KOPT-K1 (cell line): ENCODE results near the gene ALKBH2.
"Not testable (repeated sequence)": the region's sequence is repeated elsewhere in the genome, so short reads cannot be mapped to it uniquely, and the experiment has no call there.

ENCODE experiments used
- H3K27ac ChIP-seq: fragments of 200-600 bp; sonication (generic); 2 replicates; pipeline ENCODE4 v1.5.1; 2016; ENCODE audit warnings: antibody characterized with exemption, mild to moderate bottlenecking, low read depth, low read length; ENCODE audit not compliant: poor library complexity, severe bottlenecking
- H3K36me3 ChIP-seq: fragments of 200-600 bp; sonication (generic); 2 replicates; pipeline ENCODE4 v1.5.1; 2017; ENCODE audit warnings: antibody characterized with exemption, mild to moderate bottlenecking, low read length, moderate library complexity; ENCODE audit not compliant: insufficient read depth
- H3K9me3 ChIP-seq: fragments of 200-600 bp; sonication (generic); 2 replicates; pipeline ENCODE4 v1.5.1; 2017; ENCODE audit warnings: antibody characterized with exemption, low read length, mild to moderate bottlenecking; ENCODE audit not compliant: insufficient read depth, poor library complexity, severe bottlenecking

ALKBH2 gene

DNA sequence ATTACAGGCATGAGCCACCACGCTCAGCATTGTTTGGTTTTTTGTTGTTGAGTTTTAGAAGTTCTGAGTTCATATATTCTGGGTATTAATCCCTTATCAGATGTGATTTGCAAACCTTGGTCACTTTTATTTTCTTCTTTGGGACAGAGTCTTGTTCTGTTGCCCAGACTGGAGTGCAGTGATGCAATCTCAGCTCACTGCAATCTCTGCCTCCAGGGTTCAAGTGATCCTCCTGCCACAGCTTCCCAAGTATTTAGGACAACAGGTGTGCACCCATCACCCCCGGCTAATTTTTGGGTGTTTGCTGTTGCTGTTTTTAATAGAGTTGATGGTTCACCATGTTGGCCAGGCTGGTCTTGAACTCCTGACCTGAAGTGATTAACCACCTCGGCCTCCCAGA, 29.1 kb downstream of the ALKBH2 start:
- Histone ChIP-seq H3K36me3 (peaks cover 34% of the 10 kb centered on the region), H3K9me3 (peaks cover 6% of the 10 kb centered on the region), H3K27ac (no peak overlapping the region)

- Histone ChIP-seq H3K9me3 (peaks cover 6% of the 10 kb centered on the region), H3K36me3 (peaks cover 31% of the 10 kb centered on the region), H3K27ac (no peak overlapping the region)
These were observed 34.5 kb downstream of the ALKBH2 start for GRCh38 chr12:109058773-109059172.

- Histone ChIP-seq H3K36me3 (peaks cover 23% of the 10 kb centered on the region), H3K27ac (no peak overlapping the region)
These were observed 35.9 kb downstream of the ALKBH2 start for GRCh38 chr12:109057376-109057775.

GRCh38 chr12:109056891-109057290, 36.4 kb downstream of the ALKBH2 start:
- no peak overlapping the region for H3K27ac ChIP-seq
- no peaks in the 10 kb centered on the region for H3K9me3 ChIP-seq
- peaks cover 23% of the 10 kb centered on the region for H3K36me3 ChIP-seq

More at GRCh38 chr12:109057376-109057775, 35.9 kb downstream of the ALKBH2 start:
- H3K9me3 ChIP-seq = no peaks in the 10 kb centered on the region

- H3K36me3 ChIP-seq = peaks cover 18% of the 10 kb centered on the region
- no peaks in the 10 kb centered on the region for H3K9me3 ChIP-seq
- H3K27ac ChIP-seq = no peak overlapping the region
These were observed 38.8 kb downstream of the ALKBH2 start for GRCh38 chr12:109054520-109054919.

GRCh38 chr12:109054124-109054513, 39.2 kb downstream of the ALKBH2 start:
- peak overlapping the region; percentile 71 for H3K27ac ChIP-seq
- H3K9me3 ChIP-seq = not testable (repeated sequence)
- peaks cover 17% of the 10 kb centered on the region for H3K36me3 ChIP-seq

DNA sequence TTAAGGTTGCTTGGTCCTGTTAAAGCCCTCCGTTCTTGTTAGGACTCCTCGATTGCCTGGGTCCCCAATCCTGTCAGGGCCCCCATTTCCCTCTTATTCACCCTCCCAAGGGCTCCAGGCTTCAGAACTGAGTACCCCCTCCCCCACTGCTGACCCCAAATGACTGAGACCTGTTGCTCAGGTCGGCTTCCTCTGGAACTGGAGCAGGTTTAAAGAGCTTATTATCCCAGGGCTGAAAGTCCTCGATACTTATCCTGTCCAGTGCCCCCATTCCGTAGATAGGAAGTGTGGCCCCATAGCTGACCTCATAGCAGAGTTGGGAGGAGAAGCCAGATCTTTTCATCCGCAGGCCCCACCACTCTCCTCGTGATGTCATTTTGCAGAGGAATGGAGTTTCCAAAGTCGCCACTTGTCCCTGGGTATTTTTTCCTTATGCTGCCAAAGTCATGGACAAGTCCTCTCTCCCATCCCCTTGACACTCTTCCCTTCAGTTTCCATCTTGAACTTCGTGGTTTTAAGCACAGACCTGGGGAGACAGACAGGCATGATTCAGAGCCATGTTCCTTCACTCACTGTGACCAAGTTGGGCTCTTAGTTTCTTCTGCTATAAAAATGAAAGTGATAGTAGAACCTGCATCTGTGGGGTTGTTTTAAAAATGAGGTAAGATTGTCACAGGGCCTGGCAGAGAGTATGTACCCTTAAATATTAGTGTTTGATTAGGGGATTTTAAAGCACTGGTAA, 39.7 kb downstream of the ALKBH2 start:
- H3K27ac ChIP-seq = peak overlapping the region; percentile 71
- peaks cover 13% of the 10 kb centered on the region for H3K36me3 ChIP-seq
- H3K9me3 ChIP-seq = no peaks in the 10 kb centered on the region

DNA sequence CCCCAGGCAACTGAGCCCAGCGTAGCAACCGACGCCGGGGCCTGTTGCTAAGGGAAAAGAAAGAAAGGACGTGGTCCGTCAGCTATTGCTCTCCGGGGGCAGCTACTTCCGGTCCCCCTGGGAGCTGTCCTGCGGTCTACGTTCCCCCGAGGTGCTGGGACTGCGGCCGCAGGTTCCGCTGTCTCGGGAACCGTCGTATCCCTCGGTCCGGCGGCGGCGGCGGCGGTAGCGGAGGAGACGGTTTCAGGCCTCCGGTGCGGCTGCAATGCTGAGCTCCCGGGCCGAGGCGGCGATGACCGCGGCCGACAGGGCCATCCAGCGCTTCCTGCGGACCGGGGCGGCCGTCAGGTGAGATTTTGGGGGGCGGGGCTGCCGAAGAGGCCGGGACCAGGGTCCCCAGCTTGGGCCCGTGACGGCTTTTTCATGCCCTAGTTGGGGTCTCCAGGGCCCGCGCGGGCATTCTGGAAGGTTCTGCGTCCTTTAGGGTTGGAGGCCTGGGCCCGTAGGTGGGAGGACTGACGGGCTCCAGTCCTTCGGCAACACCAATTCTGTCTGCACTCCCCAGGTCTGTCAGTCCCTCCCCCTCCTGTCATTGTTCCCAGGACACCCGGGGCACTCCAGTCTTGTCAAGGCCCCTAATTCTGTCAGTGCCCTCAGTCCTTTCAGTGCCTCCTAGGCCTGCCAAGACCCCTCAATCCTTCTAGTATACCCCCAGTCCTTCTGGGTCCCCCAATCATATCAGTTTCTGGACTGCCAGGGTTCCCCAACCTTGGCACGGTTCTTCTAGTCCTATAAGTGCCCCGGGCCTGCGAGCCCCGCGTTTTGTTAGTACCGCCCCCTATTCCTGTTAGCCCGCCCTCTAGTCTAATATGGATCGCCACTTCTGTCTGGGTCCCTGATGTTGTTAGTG, 40.6 kb downstream of the ALKBH2 start, which contains the start of gene USP30:
TSS of gene USP30 (plus strand) at position 163 of the 910 bp plus-strand sequence. CDS start at position 266, 103 bp downstream.
- peak within 1 kb of the TSS; percentile 71 for H3K27ac ChIP-seq
- H3K36me3 ChIP-seq = peaks cover 5% of the 10 kb centered on the region
- H3K9me3 ChIP-seq = no peaks in the 10 kb centered on the region

DNA sequence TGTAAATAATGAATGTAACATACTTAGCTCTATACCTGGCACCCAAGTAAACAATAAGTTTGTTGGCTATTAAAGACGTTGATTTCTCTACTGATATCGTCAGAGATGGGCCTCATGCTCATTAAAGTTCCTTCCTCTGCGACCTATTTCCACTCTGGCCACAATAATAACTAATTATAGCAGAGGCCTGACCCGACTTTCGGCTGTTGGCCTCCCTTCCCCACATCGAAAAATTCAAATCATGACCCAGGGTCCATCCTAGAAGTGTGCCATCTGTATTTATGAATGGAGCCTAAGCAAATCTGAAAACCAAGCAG, 41.2 kb downstream of the ALKBH2 start:
- H3K9me3 ChIP-seq = no peaks in the 10 kb centered on the region
- no peaks in the 10 kb centered on the region for H3K36me3 ChIP-seq
- peak overlapping the region; percentile 71 for H3K27ac ChIP-seq

- H3K27ac ChIP-seq, H3K36me3 ChIP-seq, H3K9me3 ChIP-seq: not testable (repeated sequence)
These were observed 43.5 kb downstream of the ALKBH2 start for GRCh38 chr12:109049794-109050193.

DNA sequence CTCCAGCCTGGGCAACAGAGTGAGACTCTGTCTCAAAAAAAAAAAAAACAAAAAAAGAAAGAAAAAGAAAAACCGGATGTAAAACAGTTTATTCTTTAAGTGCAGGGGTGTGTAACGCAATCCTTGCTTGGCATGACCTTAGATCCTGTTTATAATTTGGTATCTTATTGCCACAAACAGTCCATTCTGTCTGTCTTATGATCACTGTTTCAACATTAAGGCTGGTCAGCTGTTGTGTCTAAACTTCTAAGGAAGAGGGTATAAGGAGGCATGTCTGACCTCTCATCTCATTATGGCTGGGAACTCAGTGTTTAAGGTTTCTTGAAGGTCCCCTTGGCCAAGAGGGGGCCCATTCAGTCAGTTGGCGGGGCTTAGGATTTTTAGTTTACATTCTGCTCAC, 44.6 kb downstream of the ALKBH2 start:
- not testable (repeated sequence) for H3K9me3 ChIP-seq, H3K36me3 ChIP-seq, H3K27ac ChIP-seq

DNA sequence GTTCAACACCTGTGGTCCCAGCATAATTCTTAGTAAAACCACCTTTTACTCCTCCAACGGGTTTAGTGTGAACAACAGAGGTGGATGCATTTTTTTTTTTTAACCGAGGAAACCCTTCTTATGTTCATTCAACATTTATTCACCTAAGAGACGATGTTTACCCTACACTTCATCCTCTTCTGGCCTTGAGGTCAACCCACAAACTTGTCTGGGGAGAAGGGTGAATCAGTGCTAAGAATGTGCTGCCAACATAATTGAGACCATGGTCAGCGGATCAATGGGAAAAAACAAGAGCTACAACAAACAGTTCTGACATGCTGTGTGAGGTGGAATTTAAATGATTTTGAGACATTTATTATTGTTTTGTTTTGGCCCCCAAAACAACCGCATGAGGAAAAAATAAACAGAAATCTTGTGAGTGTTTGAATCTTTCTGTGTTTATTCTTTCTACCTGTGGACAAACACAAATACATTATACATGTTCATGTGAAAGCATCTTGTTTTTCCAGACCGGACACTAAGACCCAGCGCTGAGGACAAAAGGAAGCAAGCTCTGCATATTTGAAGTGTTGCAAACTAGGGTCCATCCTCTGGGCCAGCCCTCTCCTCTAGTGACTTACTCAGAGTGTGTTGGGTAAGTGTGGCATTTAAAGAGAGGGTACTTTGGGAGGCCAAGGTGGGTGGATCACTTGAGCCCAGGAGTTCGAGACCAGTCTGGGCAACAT, 46.0 kb downstream of the ALKBH2 start:
- Histone ChIP-seq H3K9me3 (no peaks in the 10 kb centered on the region), H3K27ac (no peak overlapping the region), H3K36me3 (no peaks in the 10 kb centered on the region)

GRCh38 chr12:109044241-109044640, 49.0 kb downstream of the ALKBH2 start:
- no peaks in the 10 kb centered on the region for H3K36me3 ChIP-seq
- peaks cover 18% of the 10 kb centered on the region for H3K9me3 ChIP-seq
- no peak overlapping the region for H3K27ac ChIP-seq
